ENCODE data around the gene TMED4.

DNA sequence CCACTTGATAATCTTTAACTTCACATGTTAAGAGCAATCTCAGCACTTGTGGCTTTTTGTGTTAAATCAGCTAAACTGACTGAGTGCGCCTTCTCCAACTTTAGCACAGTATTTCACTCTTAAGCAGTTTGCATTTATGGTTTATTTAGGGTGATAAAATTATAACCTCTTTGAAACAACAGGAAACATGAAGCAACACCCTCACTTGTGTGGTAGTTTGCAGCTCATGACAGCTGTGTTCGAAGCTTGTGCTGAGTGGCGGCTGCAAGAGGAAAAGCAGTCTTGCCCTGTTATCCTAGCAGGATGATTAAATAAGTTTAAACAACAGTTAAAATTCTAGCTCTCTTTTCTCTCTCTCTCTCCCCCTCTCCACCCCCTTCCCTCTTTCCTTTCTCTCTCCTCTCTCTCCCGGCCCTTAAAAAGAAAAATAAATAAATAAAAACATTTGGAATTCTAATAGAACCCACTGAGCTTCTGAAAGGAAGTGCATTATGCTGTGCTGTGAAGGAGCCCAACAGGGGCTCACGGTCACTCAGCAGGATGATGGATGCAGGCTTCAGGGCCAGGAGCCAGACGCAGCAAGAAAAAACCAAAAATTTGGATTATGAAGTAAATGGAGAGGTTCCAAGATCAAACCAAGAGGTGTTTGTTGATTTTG, 49.6 kb upstream of the TMED4 start:
- TF ChIP-seq, protein P1, sequence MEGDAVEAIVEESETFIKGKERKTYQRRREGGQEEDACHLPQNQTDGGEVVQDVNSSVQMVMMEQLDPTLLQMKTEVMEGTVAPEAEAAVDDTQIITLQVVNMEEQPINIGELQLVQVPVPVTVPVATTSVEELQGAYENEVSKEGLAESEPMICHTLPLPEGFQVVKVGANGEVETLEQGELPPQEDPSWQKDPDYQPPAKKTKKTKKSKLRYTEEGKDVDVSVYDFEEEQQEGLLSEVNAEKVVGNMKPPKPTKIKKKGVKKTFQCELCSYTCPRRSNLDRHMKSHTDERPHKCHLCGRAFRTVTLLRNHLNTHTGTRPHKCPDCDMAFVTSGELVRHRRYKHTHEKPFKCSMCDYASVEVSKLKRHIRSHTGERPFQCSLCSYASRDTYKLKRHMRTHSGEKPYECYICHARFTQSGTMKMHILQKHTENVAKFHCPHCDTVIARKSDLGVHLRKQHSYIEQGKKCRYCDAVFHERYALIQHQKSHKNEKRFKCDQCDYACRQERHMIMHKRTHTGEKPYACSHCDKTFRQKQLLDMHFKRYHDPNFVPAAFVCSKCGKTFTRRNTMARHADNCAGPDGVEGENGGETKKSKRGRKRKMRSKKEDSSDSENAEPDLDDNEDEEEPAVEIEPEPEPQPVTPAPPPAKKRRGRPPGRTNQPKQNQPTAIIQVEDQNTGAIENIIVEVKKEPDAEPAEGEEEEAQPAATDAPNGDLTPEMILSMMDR (IDR thresholded peaks at IDR 0.05) = no peak
- no peak for TF ChIP-seq POLR2A (IDR thresholded peaks at IDR 0.05)

Measured in esophagus squamous epithelium (tissue), 4 donors.